ENCODE measurements around the gene ARHGAP28.
"Not testable (repeated sequence)": the region's sequence is repeated elsewhere in the genome, so short reads cannot be mapped to it uniquely, and the experiment has no call there.

DNA sequence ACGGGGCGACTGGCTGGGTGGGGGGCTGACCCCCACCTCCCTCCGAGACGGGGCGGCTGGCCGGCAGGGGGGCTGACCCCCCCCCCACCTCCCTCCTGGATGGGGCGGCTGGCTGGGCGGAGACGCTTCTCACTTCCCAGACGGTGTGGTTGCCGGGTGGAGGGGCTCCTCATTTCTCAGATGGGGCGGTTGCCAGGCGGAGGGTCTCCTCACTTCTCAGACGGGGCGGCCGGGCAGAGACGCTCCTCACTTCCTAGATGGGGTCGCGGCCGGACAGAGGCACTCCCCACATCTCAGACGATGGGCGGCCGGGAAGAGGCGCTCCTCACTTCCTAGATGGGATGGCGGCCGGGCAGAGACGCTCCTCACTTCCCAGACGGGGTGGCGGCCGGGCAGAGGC, 98.0 kb downstream of the ARHGAP28 start:
- not testable (repeated sequence) for TF ChIP-seq CTCF, POLR2A, POLR2AphosphoS5 (IDR thresholded peaks at IDR 0.05)
